HPDE6-E6E7 (cell line): ENCODE data around the gene SERGEF.

Experiments used
- DNase-seq: peaks from one replicate; pipeline ENCODE4 v3.0.0; 2011; ENCODE audit warnings: missing footprints; ENCODE audit errors: extremely low spot score

SERGEF gene

DNA sequence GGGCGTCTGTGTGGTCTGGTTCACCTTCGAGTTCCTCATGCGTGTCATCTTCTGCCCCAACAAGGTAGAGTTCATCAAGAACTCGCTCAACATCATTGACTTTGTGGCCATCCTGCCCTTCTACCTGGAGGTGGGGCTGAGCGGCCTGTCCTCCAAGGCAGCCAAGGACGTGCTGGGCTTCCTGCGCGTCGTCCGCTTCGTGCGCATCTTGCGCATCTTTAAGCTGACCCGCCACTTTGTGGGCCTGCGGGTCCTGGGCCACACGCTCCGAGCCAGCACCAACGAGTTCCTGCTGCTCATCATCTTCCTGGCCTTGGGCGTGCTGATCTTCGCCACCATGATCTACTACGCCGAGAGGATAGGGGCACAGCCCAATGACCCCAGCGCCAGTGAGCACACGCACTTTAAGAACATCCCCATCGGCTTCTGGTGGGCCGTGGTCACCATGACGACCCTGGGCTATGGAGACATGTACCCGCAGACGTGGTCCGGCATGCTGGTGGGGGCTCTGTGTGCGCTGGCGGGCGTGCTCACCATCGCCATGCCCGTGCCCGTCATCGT, 240.9 kb downstream of the SERGEF start:
- no peak for DNase-seq

DNA sequence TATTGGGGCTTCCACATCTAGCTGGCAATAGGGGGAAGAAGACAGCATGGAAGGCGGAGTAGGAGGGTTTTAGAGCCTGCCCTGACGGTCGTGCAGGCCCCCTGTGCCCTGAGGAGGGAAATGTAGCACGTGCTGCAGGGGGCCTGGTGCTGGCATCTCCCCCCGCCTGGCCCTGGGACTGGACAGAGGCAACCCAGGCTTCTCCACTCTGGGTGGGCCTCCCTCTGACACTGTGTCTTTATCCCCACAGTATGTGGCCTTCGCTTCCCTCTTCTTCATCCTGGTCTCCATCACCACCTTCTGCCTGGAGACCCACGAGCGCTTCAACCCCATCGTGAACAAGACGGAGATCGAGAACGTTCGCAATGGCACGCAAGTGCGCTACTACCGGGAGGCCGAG, 241.4 kb downstream of the SERGEF start:
- no peak for DNase-seq

DNA sequence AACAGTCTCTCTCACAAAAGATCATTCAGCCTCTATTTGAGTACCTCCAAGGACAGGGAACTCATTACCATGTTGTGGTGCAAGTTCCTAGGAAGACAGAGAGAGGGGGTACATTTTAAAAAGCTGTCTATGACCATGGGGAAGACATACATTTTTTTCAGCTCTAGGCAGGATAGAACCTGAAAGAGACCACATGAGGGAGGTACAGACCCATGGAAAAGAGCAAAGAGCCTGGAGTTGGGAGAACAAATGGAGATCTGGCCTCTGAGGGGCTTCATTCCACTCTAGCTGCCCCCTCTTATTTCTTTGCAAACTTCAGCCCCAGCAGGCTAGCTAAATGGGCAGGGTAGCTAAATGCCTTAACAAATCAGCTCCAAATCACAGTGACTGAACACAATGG, 241.9 kb downstream of the SERGEF start:
- no peak for DNase-seq

DNA sequence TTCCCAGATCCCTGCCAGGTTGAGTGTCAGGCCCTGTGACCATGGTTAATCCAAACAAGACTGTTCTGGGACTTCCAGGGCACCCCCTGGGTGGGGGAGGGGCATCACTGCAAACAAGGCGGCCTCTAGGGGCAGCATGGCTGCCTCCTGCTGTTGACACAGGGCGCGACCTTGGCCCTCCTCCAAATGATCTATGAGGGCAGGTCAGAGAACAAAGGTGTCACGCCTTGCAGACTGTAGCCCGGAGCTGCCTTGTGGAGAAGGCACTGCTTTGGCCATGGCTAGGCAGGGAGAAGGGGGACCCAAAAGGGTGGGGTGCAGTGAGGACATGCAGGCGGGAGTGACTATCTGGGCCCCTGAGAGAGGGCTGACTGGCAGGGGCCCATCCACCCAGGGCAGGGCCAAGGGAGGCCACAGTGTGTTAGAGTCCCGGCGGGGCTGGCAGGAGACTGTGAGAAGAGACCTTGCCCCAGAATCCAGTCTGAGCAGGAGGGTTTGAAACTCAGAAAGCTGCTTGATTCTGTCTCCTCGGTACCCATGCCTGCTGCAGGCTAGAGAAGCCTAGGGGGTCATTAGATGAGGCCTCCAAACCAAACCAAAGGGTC, 242.7 kb downstream of the SERGEF start:
- DNase-seq: no peak

GRCh38 chr11:17769218-17769617, 243.6 kb downstream of the SERGEF start:
- no peak for DNase-seq

GRCh38 chr11:17768547-17768946, 244.3 kb downstream of the SERGEF start:
- DNase-seq: no peak

- no peak for DNase-seq
Observed at GRCh38 chr11:17767914-17768313, 244.9 kb downstream of the SERGEF start.

GRCh38 chr11:17767301-17767885, 245.5 kb downstream of the SERGEF start:
- no peak for DNase-seq

DNA sequence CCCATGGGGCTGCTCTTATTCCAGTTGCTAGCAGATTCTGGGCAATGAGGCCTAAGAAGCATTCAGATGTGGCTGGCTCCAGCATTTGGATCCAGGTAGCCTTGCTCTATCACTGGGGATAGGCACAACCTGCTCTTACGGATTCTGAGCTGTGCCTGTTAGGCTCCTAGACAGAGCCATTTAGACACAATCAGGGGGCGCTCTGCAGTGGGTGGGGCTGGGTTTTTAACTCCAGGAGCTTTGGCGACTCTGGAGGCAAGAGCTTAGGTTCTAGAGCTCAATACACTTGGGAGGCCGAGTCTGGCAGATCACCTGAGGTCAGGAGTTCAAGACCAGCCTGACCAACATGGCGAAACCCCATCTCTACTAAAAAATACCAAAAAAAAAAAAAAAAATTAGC, 246.3 kb downstream of the SERGEF start:
- no peak for DNase-seq

GRCh38 chr11:17766073-17766359, 246.8 kb downstream of the SERGEF start:
- DNase-seq: no peak

DNA sequence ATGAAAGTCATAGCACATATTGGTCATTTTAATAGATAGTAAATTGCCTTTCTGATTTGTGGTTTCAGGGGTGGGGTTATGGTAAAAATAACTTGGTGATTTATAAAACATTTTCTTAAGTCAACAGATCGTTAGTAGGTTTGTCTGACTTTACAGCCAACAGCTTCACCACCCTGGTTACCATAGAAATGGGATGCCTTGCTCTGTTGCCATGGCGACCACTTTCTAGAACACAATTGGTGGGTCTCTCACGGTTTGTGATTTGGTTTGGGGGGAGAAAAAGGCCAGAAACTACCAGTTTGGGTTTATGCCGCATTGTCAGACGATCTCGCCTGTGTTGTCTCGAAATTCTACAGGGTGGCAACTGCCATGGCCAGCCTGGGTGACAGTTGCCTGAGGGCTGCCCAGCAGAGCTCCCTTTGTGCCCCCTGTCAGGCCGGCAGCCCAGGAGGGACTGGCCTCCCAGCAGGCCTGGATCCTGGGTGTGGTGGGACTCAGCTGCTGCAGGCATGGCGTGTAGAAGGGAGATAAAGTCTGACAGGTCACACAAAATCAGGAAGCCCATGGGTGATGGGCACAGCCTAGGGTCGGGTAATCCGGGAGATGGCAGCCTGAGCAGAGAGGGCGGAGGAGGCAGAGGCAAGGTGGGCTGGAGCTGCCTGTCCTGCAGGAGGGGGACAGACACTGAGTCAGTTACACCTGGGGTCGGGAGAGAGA, 247.3 kb downstream of the SERGEF start:
- DNase-seq: no peak

DNA sequence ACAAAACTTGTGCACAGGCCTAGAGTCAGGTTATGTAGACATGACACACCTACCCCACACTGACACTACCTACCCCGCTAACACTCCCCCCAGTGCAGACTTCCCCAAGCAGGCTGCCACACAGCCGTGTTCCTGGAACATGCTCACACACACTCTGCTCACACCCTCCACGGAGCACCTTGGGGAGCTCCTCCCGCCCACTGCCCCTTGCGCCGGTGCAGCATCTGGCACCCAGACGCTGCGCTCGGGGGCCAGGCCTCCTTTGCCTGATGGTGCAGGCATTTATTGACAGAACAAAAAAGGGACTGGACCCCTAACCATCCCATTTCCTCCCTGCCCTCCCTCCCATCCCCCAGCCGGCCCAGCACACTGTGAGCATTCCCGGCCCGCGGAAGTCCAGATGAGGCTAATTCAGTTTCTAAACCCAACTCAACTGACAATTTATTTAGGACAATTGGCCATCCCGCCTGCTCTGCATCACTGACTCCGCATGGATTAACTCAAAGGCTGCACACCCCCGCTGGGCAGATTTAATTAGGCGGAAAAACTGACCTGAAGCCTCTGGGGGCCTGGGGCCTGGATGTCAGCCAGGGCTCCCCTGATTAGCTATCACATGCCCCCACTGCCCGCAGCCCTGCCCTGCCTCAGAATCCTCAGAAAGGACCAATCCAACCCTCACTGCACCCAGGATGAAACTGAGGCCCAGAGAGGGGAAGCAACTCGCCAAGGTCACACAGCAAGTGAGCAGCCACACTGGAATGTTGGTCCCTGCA, 248.2 kb downstream of the SERGEF start:
- no peak for DNase-seq

- no peak for DNase-seq
Observed at GRCh38 chr11:17763703-17764102, 249.1 kb downstream of the SERGEF start.

DNA sequence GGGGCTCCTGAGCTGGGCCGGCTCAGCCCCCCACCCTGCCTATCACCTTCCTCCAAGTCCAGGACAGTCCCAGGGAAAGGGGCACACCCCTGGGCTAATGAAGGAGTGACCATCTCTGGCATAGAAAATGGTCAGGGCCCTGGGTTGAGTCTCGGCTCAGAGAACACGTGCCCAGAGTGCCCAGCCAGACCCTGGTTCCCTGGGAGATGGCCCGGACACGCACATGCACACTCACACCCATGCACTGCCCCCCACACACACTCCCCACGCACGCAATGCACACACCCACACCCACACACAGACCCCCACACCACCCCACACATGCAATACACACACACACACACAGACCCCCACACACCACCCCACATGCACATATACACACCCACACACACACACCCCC, 249.6 kb downstream of the SERGEF start:
- DNase-seq: no peak

- no peak for DNase-seq
Observed at GRCh38 chr11:17762309-17762974, 250.4 kb downstream of the SERGEF start.

DNA sequence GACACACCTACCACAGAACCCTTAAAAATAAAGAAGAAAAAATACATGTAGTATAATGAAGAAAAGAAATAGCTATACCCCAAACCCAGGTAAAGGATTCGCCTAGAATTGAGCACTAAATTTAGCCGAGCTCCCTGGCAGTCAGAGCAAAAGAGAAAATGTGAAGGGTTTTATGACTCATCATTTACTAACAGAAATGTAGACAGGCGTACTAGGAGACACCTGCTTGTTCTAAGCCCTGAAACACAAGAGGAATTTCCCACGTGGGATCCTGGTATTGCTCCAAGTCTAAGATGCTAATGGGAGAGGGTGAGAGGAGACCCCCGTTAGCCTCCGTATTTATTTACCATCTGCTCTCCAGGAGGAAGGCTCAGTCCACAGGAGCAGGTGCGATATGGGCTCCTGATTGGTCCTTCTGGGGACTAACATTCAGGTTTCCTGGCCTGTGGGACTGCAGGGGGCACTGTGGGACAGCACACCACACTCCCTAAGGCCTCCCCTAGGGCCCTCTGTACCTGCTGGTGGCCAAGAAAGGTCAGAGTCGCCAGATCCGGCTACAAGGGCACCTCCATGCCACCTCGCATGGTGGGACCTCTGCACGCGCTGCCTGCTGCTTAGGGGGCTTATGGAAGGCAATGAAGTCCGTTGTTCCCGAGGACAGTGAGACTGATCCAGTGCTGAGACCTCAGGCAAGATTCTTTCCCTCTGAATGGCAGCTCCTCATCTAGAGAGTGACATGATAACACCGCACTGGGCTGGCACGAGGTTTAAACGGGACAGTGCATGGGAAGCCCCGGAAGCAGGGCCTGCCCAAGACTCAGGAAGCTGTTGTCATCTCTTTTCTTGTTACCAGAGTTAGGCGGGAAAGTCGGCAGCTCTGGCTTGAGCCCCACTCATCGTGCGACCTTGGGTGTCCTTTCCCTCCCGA, 252.5 kb downstream of the SERGEF start:
- DNase-seq: no peak

- no peak for DNase-seq
Observed at GRCh38 chr11:17755891-17756290, 257.0 kb downstream of the SERGEF start.

- no peak for DNase-seq
Observed at GRCh38 chr11:17753641-17754040, 259.2 kb downstream of the SERGEF start.

- no peak for DNase-seq
Observed at GRCh38 chr11:17753153-17753552, 259.7 kb downstream of the SERGEF start.

- no peak for DNase-seq
Observed at GRCh38 chr11:17752144-17752543, 260.7 kb downstream of the SERGEF start.

GRCh38 chr11:17751558-17751957, 261.3 kb downstream of the SERGEF start:
- DNase-seq: no peak
